Panc1 (cell line): ENCODE results near the gene COL3A1. TPM values are rescaled to one million over a fixed set of nuclear protein-coding genes. Genes with fewer than 3 reads are reported as not detected.

Source experiments
- ATAC-seq: fragments of 200-7000 bp; cut with Tn5 transposase; 2 replicates; pipeline ENCODE4 v1.9.1; 2020; ENCODE audit warnings: mild to moderate bottlenecking, moderate library complexity
- BruUV-seq: library from RNA; stranded (reverse); fragments of 400-500 nt; replicated peaks from 2 replicates; lab custom pipeline; 2021; lab: Mats Ljungman, UMichigan
- CTCF ChIA-PET: fragments of 300-600 bp; sonication (Branson Sonifier 250); formaldehyde crosslinking; loops from one replicate; lab custom pipeline; 2022; ENCODE audit warnings: antibody characterized with exemption; lab: Charles Lee
- POLR2A ChIA-PET: fragments of 300-600 bp; sonication (Branson Sonifier 250); formaldehyde crosslinking; loops from one replicate; lab custom pipeline; 2022; ENCODE audit warnings: antibody characterized with exemption; lab: Charles Lee
- DNase-seq: peaks from one replicate; pipeline ENCODE4 v3.0.0-alpha.2; 2010; ENCODE audit warnings: low read depth, low spot score
- H3K27ac ChIP-seq: 2 replicates; pipeline ENCODE4 v1.5.1; 2011; ENCODE audit warnings: mild to moderate bottlenecking, low read length, inconsistent platforms
- H3K27me3 ChIP-seq: fragments of 200-500 bp; sonication (Bioruptor generic); 2 replicates; pipeline ENCODE4 v1.6.0; 2014; ENCODE audit warnings: low read length, inconsistent platforms; ENCODE audit not compliant: control insufficient read depth, insufficient read depth
- H3K36me3 ChIP-seq: fragments of 200-500 bp; sonication (Bioruptor generic); 2 replicates; pipeline ENCODE4 v1.5.1; 2014; ENCODE audit warnings: inconsistent platforms, mild to moderate bottlenecking, low read length, moderate library complexity; ENCODE audit not compliant: control insufficient read depth, insufficient read depth
- H3K4me1 ChIP-seq: 2 replicates; pipeline ENCODE4 v1.5.1; 2011; ENCODE audit warnings: inconsistent platforms, mild to moderate bottlenecking, low read length, moderate library complexity; ENCODE audit not compliant: control insufficient read depth, insufficient read depth
- H3K4me3 ChIP-seq, 2 experiments: 2 replicates each; pipeline ENCODE4 v1.5.1; 2011 to 2012; ENCODE audit warnings: low read depth in 2 of 2, low read length in 2 of 2, mild to moderate bottlenecking in 2 of 2, inconsistent platforms in 1 of 2, moderate library complexity in 1 of 2
- H3K9me3 ChIP-seq: fragments of 200-500 bp; sonication (Bioruptor generic); 2 replicates; pipeline ENCODE4 v1.5.1; 2014; ENCODE audit warnings: low read depth, mild to moderate bottlenecking, inconsistent platforms, low read length, moderate library complexity; ENCODE audit not compliant: control insufficient read depth, insufficient read depth
- POLR2AphosphoS5 ChIP-seq: IDR thresholded peaks from 2 replicates; pipeline ENCODE4 v1.6.1; 2012; ENCODE audit warnings: mild to moderate bottlenecking, low read depth, low read length, moderate library complexity
- SIN3A ChIP-seq: IDR thresholded peaks from 2 replicates; pipeline ENCODE4 v1.6.1; 2012; ENCODE audit warnings: low read depth, mild to moderate bottlenecking, low read length, moderate library complexity, borderline replicate concordance; ENCODE audit not compliant: insufficient read depth
- TCF7L2 ChIP-seq: IDR thresholded peaks from 2 replicates; pipeline ENCODE4 v1.6.1; 2011; ENCODE audit warnings: mild to moderate bottlenecking, low read depth, low read length, inconsistent platforms
- in situ Hi-C: cut with HindIII; loops from 2 replicates; pipeline ENCODE4 v1.10.0; 2016; ENCODE audit warnings: low sequenced_read_pairs, low pct_unique_long_range_greater_than_20kb
- intact Hi-C: fragments of 100-400 bp; cut with micrococcal nuclease; formaldehyde crosslinking; loops from one replicate; pipeline ENCODE4 v1.10.0; 2022; ENCODE audit not compliant: unreplicated experiment
- total RNA-seq: library from RNA; stranded (reverse); gene quantifications from one replicate; pipeline ENCODE4 v1.2.1, GENCODE V29; 2021; ENCODE audit not compliant: unreplicated experiment
- TF ChIP-seq, protein P1 (sequence below): fragments of 450-650 bp; IDR thresholded peaks from 2 replicates; pipeline ENCODE4 v1.5.1; 2017; ENCODE audit warnings: mild to moderate bottlenecking
- TF ChIP-seq, protein P2 (sequence below), 2 experiments: IDR thresholded peaks; 2 replicates each; pipeline ENCODE4 v1.6.1; 2011 to 2012; ENCODE audit warnings: low read depth in 2 of 2, control low read depth in 1 of 2, low read length in 1 of 2, mild to moderate bottlenecking in 1 of 2, moderate library complexity in 1 of 2; ENCODE audit not compliant: insufficient read depth in 1 of 2

The COL3A1 gene
- total RNA-seq, 1 experiment from 2014 or later = 6.9 TPM

DNA sequence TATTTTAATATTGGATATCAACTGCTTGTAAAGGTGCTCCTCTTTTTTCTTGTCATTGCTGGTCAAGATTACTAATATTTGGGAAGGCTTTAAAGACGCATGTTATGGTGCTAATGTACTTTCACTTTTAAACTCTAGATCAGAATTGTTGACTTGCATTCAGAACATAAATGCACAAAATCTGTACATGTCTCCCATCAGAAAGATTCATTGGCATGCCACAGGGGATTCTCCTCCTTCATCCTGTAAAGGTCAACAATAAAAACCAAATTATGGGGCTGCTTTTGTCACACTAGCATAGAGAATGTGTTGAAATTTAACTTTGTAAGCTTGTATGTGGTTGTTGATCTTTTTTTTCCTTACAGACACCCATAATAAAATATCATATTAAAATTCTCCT lies 38.2 kb downstream of the COL3A1 start:
- no peaks in the 10 kb centered on the region for H3K4me1 ChIP-seq
- in situ Hi-C loops (no loop called here), intact Hi-C loops (no loop called here)
- no TSS peak for BruUV-seq
- TF ChIP-seq SIN3A (no peak), POLR2AphosphoS5 (no peak)
- TF ChIP-seq, protein P1, sequence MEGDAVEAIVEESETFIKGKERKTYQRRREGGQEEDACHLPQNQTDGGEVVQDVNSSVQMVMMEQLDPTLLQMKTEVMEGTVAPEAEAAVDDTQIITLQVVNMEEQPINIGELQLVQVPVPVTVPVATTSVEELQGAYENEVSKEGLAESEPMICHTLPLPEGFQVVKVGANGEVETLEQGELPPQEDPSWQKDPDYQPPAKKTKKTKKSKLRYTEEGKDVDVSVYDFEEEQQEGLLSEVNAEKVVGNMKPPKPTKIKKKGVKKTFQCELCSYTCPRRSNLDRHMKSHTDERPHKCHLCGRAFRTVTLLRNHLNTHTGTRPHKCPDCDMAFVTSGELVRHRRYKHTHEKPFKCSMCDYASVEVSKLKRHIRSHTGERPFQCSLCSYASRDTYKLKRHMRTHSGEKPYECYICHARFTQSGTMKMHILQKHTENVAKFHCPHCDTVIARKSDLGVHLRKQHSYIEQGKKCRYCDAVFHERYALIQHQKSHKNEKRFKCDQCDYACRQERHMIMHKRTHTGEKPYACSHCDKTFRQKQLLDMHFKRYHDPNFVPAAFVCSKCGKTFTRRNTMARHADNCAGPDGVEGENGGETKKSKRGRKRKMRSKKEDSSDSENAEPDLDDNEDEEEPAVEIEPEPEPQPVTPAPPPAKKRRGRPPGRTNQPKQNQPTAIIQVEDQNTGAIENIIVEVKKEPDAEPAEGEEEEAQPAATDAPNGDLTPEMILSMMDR = no peak
- TF ChIP-seq, protein P2, sequence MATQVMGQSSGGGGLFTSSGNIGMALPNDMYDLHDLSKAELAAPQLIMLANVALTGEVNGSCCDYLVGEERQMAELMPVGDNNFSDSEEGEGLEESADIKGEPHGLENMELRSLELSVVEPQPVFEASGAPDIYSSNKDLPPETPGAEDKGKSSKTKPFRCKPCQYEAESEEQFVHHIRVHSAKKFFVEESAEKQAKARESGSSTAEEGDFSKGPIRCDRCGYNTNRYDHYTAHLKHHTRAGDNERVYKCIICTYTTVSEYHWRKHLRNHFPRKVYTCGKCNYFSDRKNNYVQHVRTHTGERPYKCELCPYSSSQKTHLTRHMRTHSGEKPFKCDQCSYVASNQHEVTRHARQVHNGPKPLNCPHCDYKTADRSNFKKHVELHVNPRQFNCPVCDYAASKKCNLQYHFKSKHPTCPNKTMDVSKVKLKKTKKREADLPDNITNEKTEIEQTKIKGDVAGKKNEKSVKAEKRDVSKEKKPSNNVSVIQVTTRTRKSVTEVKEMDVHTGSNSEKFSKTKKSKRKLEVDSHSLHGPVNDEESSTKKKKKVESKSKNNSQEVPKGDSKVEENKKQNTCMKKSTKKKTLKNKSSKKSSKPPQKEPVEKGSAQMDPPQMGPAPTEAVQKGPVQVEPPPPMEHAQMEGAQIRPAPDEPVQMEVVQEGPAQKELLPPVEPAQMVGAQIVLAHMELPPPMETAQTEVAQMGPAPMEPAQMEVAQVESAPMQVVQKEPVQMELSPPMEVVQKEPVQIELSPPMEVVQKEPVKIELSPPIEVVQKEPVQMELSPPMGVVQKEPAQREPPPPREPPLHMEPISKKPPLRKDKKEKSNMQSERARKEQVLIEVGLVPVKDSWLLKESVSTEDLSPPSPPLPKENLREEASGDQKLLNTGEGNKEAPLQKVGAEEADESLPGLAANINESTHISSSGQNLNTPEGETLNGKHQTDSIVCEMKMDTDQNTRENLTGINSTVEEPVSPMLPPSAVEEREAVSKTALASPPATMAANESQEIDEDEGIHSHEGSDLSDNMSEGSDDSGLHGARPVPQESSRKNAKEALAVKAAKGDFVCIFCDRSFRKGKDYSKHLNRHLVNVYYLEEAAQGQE (IDR thresholded peaks at IDR 0.05; ENCODE audit: insufficient read depth in 1 of 2, low read depth in 2 of 2, low read length in 1 of 2) = no peak
- H3K4me3 ChIP-seq = no peak overlapping the region
- H3K27ac ChIP-seq = no peak overlapping the region
- no peak for DNase-seq
- no peaks in the 10 kb centered on the region for H3K36me3 ChIP-seq
- ChIA-PET CTCF (no interaction called here), POLR2A (no interaction called here)
- ATAC-seq = no peak
- H3K9me3 ChIP-seq = no peaks in the 10 kb centered on the region
- no peaks in the 10 kb centered on the region for H3K27me3 ChIP-seq

DNA sequence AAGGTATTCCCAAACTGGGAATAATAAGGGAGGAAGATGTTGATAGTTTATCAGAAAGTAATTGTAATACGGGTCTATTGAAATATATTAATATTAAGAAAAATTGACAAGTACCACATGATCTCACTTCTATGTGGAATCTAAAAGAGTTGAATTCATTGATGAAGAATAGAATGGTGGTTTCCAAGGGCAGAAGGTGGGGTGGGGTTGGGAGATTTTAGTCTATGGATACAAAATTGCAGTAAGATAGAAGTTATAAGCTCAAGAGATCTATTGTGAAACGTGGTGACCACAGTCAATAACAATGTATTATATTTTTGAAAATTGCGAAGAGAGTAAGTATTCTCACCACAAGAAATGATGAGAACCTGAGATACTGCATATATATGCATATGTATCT lies 38.9 kb downstream of the COL3A1 start:
- Histone ChIP-seq H3K27me3 (no peaks in the 10 kb centered on the region), H3K4me1 (no peaks in the 10 kb centered on the region), H3K9me3 (no peaks in the 10 kb centered on the region), H3K27ac (no peak overlapping the region), H3K36me3 (no peaks in the 10 kb centered on the region), H3K4me3 (no peak overlapping the region)
- TF ChIP-seq TCF7L2 = no peak
- TF ChIP-seq POLR2AphosphoS5 = no peak
- TF ChIP-seq SIN3A = no peak
- TF ChIP-seq, protein P2 (IDR thresholded peaks at IDR 0.05; ENCODE audit: insufficient read depth in 1 of 2, low read depth in 2 of 2, low read length in 1 of 2) = no peak
- TF ChIP-seq, protein P1 = no peak
- no peak for ATAC-seq
- ChIA-PET CTCF (no interaction called here), POLR2A (no interaction called here)
- DNase-seq = no peak
- intact Hi-C loops = no loop called here
- in situ Hi-C loops = no loop called here
- BruUV-seq = no TSS peak
